Ishikawa (cell line): ENCODE results near the gene ELF5.

ENCODE experiments used
- CEBPB ChIP-seq: IDR thresholded peaks from 2 replicates; pipeline ENCODE4 v1.6.1; 2012
- CREB1 ChIP-seq: IDR thresholded peaks from 2 replicates; pipeline ENCODE4 v1.6.1; 2012; ENCODE audit warnings: low read depth
- EGR1 ChIP-seq: IDR thresholded peaks from 2 replicates; pipeline ENCODE4 v1.6.1; 2012
- EP300 ChIP-seq: IDR thresholded peaks from 2 replicates; pipeline ENCODE4 v1.6.1; 2012; ENCODE audit warnings: borderline replicate concordance
- MAX ChIP-seq: IDR thresholded peaks from 2 replicates; pipeline ENCODE4 v1.6.1; 2012
- NFIC ChIP-seq: IDR thresholded peaks from 2 replicates; pipeline ENCODE4 v1.6.1; 2012
- REST ChIP-seq: IDR thresholded peaks from 2 replicates; pipeline ENCODE4 v1.6.1; 2012; ENCODE audit warnings: low read depth, mild to moderate bottlenecking
- TAF1 ChIP-seq: IDR thresholded peaks from 2 replicates; pipeline ENCODE4 v1.6.1; 2012; ENCODE audit warnings: low read depth, mild to moderate bottlenecking
- TCF12 ChIP-seq: IDR thresholded peaks from 2 replicates; pipeline ENCODE4 v1.6.1; 2012; ENCODE audit warnings: low read depth
- TEAD4 ChIP-seq: IDR thresholded peaks from 2 replicates; pipeline ENCODE4 v1.6.1; 2012
- USF1 ChIP-seq: IDR thresholded peaks from 2 replicates; pipeline ENCODE4 v1.6.1; 2012
- ZBTB7A ChIP-seq: IDR thresholded peaks from 2 replicates; pipeline ENCODE4 v1.6.1; 2012; ENCODE audit warnings: low read depth

Gene ELF5

GRCh38 chr11:34432822-34433221 is 80.8 kb downstream of the ELF5 start:
- TF ChIP-seq TCF12 (no peak), USF1 (peak; percentile 41; the same call in 1 of the 2 replicates), CEBPB (no peak)

- no peak for TF ChIP-seq CREB1
- no peak for TF ChIP-seq EGR1
- TF ChIP-seq EP300: no peak
- TF ChIP-seq TAF1: no peak
- no peak for TF ChIP-seq NFIC
- no peak for TF ChIP-seq TCF12
- TF ChIP-seq CEBPB: no peak
- no peak for TF ChIP-seq TEAD4
- no peak for TF ChIP-seq MAX
- TF ChIP-seq ZBTB7A: no peak
- TF ChIP-seq REST: no peak
These were observed 81.6 kb downstream of the ELF5 start for GRCh38 chr11:34431979-34432378.
